ENCODE measurements around the gene WDFY3.

Gene WDFY3

DNA sequence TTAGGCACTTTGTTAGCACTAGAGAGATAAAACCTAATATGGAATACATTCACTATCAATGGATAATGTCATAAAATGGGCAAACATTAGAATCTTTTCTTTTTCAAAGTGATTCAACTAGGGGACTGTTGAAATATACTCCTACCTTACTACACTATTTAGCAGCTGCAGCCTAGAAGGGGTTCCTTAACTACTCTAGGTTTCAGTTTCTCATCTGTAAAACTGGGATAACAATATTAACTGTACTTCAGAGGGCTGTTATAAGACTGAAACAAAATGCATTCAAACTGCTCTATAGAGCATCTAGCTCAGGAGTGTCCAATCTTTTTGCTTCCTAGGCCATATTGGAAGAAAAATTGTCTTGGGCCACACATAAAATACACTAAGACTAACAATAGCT is 236.1 kb downstream of the WDFY3 start:
- no peak overlapping the region for H3K4me3 ChIP-seq (replicated peaks; ENCODE audit: low read depth, low read length)
- DNase-seq (ENCODE audit: extremely low read depth, low read depth): no peak
- TF ChIP-seq, protein P1, sequence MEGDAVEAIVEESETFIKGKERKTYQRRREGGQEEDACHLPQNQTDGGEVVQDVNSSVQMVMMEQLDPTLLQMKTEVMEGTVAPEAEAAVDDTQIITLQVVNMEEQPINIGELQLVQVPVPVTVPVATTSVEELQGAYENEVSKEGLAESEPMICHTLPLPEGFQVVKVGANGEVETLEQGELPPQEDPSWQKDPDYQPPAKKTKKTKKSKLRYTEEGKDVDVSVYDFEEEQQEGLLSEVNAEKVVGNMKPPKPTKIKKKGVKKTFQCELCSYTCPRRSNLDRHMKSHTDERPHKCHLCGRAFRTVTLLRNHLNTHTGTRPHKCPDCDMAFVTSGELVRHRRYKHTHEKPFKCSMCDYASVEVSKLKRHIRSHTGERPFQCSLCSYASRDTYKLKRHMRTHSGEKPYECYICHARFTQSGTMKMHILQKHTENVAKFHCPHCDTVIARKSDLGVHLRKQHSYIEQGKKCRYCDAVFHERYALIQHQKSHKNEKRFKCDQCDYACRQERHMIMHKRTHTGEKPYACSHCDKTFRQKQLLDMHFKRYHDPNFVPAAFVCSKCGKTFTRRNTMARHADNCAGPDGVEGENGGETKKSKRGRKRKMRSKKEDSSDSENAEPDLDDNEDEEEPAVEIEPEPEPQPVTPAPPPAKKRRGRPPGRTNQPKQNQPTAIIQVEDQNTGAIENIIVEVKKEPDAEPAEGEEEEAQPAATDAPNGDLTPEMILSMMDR (IDR thresholded peaks at IDR 0.05; ENCODE audit: low read depth, low read length, missing control alignments): no peak

- H3K4me3 ChIP-seq (replicated peaks; ENCODE audit: low read depth, low read length): no peak overlapping the region
- TF ChIP-seq, protein P1 (IDR thresholded peaks at IDR 0.05; ENCODE audit: low read depth, low read length, missing control alignments): no peak
- DNase-seq (ENCODE audit: extremely low read depth, low read depth): no peak
Observed at GRCh38 chr4:84727491-84727890, 239.0 kb downstream of the WDFY3 start.

DNA sequence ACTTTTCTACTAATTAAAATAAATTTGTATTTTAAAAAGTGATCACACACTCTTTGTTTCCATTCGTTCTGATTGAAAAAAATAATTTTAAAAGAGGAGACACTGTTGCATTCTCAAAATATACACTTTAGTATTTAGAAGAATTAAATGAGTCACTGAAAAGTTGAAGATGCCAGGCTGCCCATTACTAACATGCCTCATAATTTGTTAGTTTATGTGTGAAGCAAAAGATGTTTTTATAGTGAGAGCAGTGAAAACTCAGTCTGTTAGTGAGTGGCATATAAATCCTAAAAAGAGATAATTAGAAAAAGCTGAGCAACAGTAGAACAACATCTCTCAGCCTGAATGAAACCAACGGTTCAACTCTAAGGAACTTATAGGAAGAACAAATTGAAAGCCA is 240.1 kb downstream of the WDFY3 start:
- DNase-seq (ENCODE audit: extremely low read depth, low read depth): no peak
- H3K4me3 ChIP-seq (replicated peaks; ENCODE audit: low read depth, low read length): no peak overlapping the region
- TF ChIP-seq, protein P1 (IDR thresholded peaks at IDR 0.05; ENCODE audit: low read depth, low read length, missing control alignments): no peak

GRCh38 chr4:84722720-84723119 is 243.8 kb downstream of the WDFY3 start:
- DNase-seq (ENCODE audit: extremely low read depth, low read depth): no peak
- TF ChIP-seq, protein P1 (IDR thresholded peaks at IDR 0.05; ENCODE audit: low read depth, low read length, missing control alignments): no peak
- no peak overlapping the region for H3K4me3 ChIP-seq (replicated peaks; ENCODE audit: low read depth, low read length)

GRCh38 chr4:84719115-84719514 is 247.4 kb downstream of the WDFY3 start:
- no peak for DNase-seq (ENCODE audit: extremely low read depth, low read depth)
- H3K4me3 ChIP-seq (replicated peaks; ENCODE audit: low read depth, low read length): no peak overlapping the region
- TF ChIP-seq, protein P1 (IDR thresholded peaks at IDR 0.05; ENCODE audit: low read depth, low read length, missing control alignments): no peak

GRCh38 chr4:84718699-84719098 is 247.8 kb downstream of the WDFY3 start:
- no peak for DNase-seq (ENCODE audit: extremely low read depth, low read depth)
- TF ChIP-seq, protein P1 (IDR thresholded peaks at IDR 0.05; ENCODE audit: low read depth, low read length, missing control alignments): no peak

DNA sequence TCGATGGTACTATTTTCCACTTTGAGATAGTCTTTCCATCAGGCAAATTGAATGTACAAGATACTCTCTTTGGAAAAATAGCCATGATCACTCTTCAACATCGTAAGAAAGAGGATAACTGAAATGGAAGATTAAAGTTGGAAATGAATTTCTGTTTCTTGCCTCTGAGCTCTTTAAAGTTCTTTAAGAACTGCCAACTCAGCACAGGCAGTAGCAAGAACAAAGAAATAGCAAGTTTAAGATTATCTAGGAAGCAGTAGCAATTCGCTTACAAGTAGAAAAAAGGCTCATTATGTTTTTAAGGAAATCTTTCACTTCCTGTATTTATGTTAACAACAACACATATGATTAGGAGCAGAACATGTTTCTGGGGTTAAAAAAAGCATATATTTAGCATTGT is 255.9 kb downstream of the WDFY3 start:
- H3K4me3 ChIP-seq (replicated peaks; ENCODE audit: low read depth, low read length): no peak overlapping the region
- TF ChIP-seq, protein P1 (IDR thresholded peaks at IDR 0.05; ENCODE audit: low read depth, low read length, missing control alignments): no peak
- no peak for DNase-seq (ENCODE audit: extremely low read depth, low read depth)

More at GRCh38 chr4:84718699-84719098, 247.8 kb downstream of the WDFY3 start:
- no peak overlapping the region for H3K4me3 ChIP-seq (replicated peaks; ENCODE audit: low read depth, low read length)

Measured in HFF-Myc (cell line).